ENCODE data around the gene SEMA3E.

DNA sequence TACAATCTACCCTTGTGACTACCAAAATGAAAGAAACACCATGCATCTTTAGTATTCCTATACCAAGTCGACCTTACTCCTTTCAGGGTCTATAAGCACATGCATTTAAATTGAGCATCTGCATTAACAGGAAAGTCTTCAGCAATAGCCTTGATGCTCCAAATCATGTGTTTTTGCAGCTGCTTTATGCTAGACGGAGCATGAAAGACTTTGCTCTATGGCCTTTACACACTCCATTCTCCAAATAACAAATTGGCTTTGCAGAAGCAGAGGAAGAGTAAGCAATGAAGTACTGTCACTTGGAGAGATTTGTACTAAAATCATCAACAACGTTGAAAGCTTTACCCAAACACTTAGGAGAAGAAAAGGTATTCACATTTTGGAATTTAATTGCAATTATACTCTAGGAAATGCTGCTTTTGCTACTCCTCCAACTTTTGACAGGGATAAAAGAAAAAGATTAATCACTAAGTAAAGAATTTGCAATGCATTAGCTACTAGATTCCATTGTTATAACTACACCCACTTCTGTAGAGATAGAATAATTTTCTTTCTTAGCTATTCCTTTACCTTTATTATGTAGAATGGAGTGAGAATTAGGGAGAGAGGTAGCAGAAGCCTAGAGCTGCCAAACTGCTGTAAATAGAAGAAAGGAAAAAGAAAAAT lies 131.8 kb downstream of the SEMA3E start:
- TF ChIP-seq, protein P1, sequence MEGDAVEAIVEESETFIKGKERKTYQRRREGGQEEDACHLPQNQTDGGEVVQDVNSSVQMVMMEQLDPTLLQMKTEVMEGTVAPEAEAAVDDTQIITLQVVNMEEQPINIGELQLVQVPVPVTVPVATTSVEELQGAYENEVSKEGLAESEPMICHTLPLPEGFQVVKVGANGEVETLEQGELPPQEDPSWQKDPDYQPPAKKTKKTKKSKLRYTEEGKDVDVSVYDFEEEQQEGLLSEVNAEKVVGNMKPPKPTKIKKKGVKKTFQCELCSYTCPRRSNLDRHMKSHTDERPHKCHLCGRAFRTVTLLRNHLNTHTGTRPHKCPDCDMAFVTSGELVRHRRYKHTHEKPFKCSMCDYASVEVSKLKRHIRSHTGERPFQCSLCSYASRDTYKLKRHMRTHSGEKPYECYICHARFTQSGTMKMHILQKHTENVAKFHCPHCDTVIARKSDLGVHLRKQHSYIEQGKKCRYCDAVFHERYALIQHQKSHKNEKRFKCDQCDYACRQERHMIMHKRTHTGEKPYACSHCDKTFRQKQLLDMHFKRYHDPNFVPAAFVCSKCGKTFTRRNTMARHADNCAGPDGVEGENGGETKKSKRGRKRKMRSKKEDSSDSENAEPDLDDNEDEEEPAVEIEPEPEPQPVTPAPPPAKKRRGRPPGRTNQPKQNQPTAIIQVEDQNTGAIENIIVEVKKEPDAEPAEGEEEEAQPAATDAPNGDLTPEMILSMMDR (IDR thresholded peaks at IDR 0.05; ENCODE audit: insufficient read depth, low read length, poor library complexity, severe bottlenecking), result no peak
- no peak for TF ChIP-seq EZH2phosphoT487 (conservative IDR thresholded peaks at IDR 0.05; ENCODE audit: low read length)
